ENCODE measurements around the gene PPP2R3B.

The PPP2R3B gene

GRCh38 chrX:292900-293897 is 93.5 kb downstream of the PPP2R3B start:
- no peak for FAIRE-seq

DNA sequence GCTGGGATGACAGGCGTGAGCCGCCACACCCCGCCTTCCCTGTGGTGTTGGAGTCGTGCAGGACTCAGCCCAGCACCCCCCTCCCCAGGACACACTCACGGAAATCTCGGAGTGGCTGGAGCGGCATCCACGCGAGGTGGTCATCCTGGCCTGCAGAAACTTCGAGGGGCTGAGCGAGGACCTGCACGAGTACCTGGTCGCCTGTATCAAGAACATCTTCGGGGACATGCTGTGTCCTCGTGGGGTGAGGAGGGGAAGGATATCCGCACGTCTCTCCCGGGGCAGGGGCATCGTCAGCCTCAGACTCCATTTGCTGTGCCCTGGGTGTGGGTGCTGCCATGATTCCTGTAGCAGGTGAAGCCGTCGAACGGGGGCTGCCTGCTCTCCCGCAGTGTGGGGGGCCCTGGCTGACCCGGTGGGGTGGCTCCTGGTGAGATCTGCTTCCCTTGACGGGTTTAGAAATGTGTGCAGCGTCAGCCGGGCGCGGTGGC is 95.3 kb downstream of the PPP2R3B start:
- no peak for FAIRE-seq

GRCh38 chrX:290476-291166 is 96.1 kb downstream of the PPP2R3B start:
- FAIRE-seq = no peak

- no peak for FAIRE-seq
Measured at GRCh38 chrX:288561-288991, 98.1 kb downstream of the PPP2R3B start.

DNA sequence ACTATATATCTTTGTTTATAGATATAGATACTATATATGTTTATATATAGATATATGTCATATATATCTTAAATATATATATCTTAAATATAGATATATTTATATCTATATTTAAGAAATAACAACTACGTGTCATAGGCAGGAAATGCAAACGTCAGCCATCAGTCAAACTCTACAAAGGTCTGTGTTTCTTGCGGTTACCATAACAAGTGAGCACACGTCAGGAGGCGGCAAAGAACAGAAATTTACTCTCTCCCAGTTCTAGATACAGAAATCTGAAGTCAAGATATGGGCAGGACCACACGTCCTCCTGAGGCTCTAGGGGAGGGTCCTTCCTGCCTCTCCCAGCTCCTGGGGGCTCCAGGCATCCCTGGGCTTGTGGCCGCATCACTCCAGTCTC is 99.0 kb downstream of the PPP2R3B start:
- FAIRE-seq = no peak

GRCh38 chrX:285076-285677 is 101.5 kb downstream of the PPP2R3B start:
- no peak for FAIRE-seq
